Measurements from ENCODE around the gene PRKAG1.

Gene PRKAG1

DNA sequence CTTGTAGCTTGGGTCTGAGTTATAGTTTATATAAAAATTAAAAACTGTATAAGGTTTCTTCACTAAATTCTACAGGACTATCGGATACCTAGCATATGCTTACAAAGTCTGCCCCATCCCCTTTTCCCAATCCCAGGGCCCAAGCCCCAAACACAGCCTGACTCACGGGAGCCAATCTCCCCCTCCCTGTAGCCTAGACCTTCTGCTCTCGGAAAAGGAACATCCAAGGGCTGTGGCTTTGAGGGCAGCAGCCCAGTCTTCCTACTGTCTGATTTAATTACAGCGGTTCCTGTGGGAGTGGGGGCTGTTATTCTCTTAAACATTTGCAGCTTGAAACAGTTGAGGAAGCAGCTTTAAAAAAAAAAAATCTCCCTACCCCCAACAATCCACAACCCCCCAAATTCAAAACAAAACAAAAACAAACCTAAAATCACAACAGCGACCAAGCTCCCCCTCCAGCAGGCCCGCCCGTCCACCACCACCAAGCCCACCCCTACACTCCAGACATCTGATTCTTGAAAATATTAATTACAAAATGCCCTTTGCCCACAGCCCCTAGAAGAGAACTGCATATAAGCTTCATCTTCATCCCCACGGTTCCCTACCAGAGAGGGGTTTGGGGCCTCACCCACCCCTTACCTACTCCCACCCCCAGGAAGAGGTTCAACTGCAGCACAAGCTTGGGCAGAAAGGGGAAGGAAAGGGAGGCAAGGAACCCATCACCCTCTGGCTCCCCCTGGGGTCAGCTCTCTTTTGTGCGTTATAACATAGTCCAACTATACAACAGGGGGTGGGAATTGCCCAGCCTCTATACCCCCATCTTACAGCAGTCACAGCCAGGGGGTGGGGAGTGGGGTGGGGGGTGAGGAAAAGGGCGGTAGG is 1.1 kb upstream of the PRKAG1 start:
- H3K4me3 ChIP-seq (ENCODE audit: low read length): no peak overlapping the region; the same call in 1 of the 2 replicates
- TF ChIP-seq, protein P1, sequence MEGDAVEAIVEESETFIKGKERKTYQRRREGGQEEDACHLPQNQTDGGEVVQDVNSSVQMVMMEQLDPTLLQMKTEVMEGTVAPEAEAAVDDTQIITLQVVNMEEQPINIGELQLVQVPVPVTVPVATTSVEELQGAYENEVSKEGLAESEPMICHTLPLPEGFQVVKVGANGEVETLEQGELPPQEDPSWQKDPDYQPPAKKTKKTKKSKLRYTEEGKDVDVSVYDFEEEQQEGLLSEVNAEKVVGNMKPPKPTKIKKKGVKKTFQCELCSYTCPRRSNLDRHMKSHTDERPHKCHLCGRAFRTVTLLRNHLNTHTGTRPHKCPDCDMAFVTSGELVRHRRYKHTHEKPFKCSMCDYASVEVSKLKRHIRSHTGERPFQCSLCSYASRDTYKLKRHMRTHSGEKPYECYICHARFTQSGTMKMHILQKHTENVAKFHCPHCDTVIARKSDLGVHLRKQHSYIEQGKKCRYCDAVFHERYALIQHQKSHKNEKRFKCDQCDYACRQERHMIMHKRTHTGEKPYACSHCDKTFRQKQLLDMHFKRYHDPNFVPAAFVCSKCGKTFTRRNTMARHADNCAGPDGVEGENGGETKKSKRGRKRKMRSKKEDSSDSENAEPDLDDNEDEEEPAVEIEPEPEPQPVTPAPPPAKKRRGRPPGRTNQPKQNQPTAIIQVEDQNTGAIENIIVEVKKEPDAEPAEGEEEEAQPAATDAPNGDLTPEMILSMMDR (conservative IDR thresholded peaks at IDR 0.05; ENCODE audit: low read length): peak; percentile 51
- peak; percentile 52 for DNase-seq (ENCODE audit: low read depth)

DNA sequence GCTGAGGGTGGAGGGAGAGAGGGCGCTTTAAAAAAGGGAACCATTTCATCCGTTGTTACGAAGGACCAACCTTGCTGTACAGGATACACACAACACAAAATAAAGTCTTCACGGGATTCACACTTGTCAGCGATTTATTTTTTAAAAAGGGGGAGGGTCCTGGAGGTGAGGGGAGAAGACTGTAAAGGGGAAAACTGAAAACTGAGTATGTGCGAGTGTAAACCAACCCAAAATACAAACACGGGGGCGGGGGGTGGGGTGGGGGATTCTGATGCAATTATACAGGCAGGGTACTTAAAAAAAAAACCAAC is 499 bp upstream of the PRKAG1 start:
- TF ChIP-seq, protein P1 (conservative IDR thresholded peaks at IDR 0.05; ENCODE audit: low read length): no peak
- peak overlapping the region; percentile 96 for H3K4me3 ChIP-seq (ENCODE audit: low read length)
- peak; percentile 15 for DNase-seq (ENCODE audit: low read depth)

DNA sequence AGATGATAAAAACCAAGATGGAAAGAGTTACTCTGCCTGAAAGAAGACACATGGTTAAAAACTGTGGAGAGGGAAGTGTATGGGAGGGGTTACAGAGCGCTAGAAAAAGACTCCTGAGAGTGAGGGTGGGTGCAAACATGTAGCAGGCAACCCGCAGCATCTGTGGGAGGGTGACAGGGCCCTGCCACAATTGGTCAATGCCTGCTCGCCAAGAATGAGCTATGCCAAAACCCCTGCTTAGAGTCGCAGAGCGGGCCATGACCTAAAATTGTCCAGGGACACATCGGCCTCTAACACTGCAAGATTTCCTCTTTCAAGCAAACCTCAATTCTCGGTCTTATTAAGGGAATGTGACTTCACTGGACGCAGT is 700 bp downstream of the PRKAG1 start:
- H3K4me3 ChIP-seq (ENCODE audit: low read length): peak overlapping the region; percentile 96
- TF ChIP-seq, protein P1 (conservative IDR thresholded peaks at IDR 0.05; ENCODE audit: low read length): no peak
- DNase-seq (ENCODE audit: low read depth): peak; percentile 58

DNA sequence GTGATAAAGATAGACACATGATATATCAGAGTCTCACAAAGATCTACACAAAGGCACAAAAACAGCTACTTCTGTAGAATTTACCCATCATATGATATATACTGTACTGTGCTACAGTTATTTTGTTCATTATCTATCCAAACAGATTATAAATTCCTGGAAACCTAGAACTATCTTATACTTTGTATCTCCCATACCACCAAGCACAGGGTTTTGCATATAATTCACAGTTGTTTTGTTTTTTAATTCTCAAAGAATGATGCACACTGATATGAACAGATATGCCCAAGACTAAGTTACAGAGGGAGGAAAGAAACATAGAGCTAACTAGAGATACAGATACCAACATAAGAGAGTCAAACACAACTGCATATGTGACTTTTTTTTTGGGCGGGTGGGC is 3.4 kb downstream of the PRKAG1 start:
- TF ChIP-seq, protein P1 (conservative IDR thresholded peaks at IDR 0.05; ENCODE audit: low read length): no peak
- H3K4me3 ChIP-seq (ENCODE audit: low read length): no peak overlapping the region
- no peak for DNase-seq (ENCODE audit: low read depth)

DNA sequence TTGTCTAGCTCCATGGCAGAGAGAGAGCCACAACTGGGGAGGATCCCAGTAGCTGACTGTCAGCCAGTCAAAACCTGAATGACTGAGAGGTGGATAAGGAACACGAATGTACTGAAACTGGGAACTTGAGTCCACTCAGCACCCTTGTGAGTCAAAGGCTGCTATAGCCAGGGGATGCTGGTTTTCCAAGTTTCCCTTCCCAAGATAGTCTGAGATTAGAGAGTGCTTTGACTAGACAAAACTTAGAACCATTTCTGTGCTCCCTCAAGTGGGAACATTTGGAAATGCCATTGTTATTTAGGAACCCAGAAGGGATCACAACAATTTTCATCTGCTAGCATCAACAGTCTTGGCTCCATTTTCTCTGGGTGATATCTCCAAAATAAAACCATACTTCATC is 4.0 kb downstream of the PRKAG1 start:
- TF ChIP-seq, protein P1 (conservative IDR thresholded peaks at IDR 0.05; ENCODE audit: low read length): peak; percentile 56
- DNase-seq (ENCODE audit: low read depth): peak; percentile 51
- H3K4me3 ChIP-seq (ENCODE audit: low read length): no peak overlapping the region

DNA sequence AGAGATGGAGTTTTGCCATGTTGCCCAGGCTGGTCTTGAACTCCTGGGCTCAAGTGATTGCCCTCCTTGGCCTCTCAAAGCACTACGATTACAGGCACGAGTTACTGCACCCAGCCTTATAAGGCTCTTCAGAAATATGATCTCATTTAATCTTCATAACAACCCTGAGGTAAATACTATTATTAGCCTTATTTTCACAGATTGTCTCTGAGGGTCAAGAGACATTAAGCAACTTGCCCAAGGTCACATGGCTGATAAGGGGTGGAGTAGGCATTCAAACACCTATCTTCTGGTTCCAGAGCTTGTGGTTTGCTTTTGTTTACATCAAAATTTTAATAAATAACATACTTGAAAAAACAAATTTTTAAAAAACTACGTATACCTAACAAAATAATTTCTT is 5.1 kb downstream of the PRKAG1 start:
- no peak overlapping the region for H3K4me3 ChIP-seq (ENCODE audit: low read length)
- no peak for DNase-seq (ENCODE audit: low read depth)

DNA sequence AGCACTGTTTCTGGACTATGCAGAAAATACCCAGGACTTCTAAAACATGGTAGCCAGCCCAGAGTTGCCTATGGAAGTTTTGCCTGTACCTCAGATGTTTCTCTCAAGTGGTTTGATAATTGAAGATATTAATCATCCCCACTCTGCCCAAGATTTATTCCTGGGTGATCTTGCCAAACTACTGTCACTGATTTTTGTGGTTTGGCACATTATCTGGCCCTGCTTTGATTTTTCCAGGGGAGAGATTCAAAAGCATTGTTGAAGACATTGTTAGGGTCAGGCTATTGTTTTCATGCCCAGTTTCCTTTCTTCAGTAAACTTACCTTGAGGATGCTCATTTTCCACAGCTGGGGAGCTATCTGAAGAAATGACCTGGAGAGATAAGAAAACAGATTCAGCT is 5.8 kb downstream of the PRKAG1 start:
- H3K4me3 ChIP-seq (ENCODE audit: low read length): no peak overlapping the region
- TF ChIP-seq, protein P1 (conservative IDR thresholded peaks at IDR 0.05; ENCODE audit: low read length): no peak
- DNase-seq (ENCODE audit: low read depth): no peak

More for the DNA sequence above, 5.1 kb downstream of the PRKAG1 start:
- TF ChIP-seq, protein P1 (conservative IDR thresholded peaks at IDR 0.05; ENCODE audit: low read length): no peak

Measured in AG10803 (cell line).